ENCODE data around the gene POP4. TPM values are rescaled to one million over a fixed set of nuclear protein-coding genes. Genes with fewer than 3 reads are reported as not detected.

Gene POP4
- total RNA-seq: 72.5 and 75.9 TPM in 2 replicates

GRCh38 chr19:29605653-29606419 lies at the start of gene POP4:
Gene POP4, plus strand, starts transcription at chr19:29606283. Its CDS starts 36 bp downstream, at chr19:29606319.

GRCh38 chr19:29665215-29665825 lies 59.2 kb downstream of the POP4 start, which contains the start of gene PLEKHF1:
Gene PLEKHF1, plus strand, starts transcription at chr19:29665461. Its CDS starts 8,379 bp downstream, at chr19:29673840.

Other genes with a start within 250 kb of the POP4 start
- gene VSTM2B, start 80.3 kb upstream of the POP4 start, total RNA-seq: not detected in 2 replicates
- gene PLEKHF1, start 59.2 kb downstream of the POP4 start, total RNA-seq: 34.8 and 36.9 TPM in 2 replicates
- 32.1 and 34.0 TPM in 2 replicates for gene C19orf12, start 109.0 kb downstream of the POP4 start, total RNA-seq
- gene CCNE1, start 205.7 kb downstream of the POP4 start, total RNA-seq: 5.0 and 6.2 TPM in 2 replicates